ENCODE measurements around the gene TULP3.
"Not testable (repeated sequence)": the region's sequence is repeated elsewhere in the genome, so short reads cannot be mapped to it uniquely, and the experiment has no call there.

TULP3 gene, protein sequence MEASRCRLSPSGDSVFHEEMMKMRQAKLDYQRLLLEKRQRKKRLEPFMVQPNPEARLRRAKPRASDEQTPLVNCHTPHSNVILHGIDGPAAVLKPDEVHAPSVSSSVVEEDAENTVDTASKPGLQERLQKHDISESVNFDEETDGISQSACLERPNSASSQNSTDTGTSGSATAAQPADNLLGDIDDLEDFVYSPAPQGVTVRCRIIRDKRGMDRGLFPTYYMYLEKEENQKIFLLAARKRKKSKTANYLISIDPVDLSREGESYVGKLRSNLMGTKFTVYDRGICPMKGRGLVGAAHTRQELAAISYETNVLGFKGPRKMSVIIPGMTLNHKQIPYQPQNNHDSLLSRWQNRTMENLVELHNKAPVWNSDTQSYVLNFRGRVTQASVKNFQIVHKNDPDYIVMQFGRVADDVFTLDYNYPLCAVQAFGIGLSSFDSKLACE

DNA sequence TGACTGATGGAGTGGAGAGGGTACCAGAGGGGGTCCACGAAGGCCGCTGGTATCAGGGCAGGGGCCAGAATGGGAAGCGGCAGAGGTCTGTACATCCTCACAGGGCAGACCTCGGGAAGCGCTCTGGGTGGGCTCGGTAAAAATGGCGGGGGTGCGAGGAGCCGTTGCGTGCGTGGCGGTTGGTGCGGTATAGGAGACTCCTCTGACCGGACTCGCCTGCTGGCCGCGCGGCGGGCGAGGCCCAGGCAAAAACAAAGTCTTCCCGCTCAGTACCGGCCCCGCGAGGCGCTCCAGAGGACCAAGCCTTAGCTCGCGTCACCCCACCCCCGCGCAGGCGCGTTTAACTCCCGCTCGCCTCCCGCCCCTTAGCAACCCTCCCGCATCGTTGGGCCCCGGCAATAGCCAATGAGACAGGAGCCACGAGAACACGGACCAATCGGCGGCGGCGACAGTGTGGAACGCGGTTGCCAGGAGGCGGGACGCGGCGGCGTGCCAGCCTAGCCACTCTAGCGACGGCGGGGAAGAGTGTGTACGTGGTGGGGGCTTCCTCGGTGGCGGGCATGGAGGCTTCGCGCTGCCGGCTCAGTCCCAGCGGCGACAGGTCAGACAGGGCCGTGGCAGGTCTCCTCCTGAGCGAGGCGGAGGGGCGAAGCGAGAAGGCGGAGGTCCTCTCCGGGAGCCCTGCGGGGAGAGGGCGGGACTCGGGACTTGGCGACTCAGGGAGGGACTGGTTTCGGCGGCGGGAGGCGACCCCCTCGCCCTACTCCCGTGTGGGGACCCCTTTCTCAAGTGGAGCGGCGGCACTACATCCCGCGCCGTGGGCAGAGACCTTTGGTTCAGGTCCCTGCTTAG is at the start of gene TULP3:
Gene TULP3 (plus strand): TSS at position 504 of the 852 bp plus-strand sequence. CDS start 57 bp downstream, at position 561.
- peak; percentile 98 for DNase-seq

DNA sequence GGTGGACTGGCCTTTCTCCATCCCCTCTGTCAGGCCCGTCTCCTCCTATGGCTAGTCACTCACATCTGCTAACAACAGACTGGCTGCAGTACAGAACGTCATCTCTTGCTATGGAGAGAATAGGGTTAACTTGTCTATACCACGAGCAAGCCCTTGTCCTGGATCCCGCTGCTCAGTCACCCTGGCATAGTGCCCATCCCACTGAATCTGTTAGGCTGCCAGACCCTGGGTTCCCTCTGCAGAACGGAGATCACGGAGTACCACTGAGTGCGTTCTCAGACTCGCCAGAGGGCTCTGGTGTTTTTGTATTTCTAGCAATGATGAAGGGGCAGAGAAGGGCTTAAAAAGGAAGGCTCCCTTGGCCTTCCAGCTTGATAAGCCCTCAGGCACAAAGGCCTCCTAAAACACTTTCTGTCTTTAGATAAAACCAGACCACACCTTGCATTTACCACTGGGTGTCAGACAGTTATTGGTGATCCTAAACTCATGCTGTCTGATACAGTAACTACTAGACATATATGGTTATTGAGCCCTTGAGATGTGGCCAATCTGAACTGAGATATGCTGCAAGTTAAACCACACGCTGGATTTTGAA is 49.5 kb upstream of the TULP3 start:
- no peak for DNase-seq

DNA sequence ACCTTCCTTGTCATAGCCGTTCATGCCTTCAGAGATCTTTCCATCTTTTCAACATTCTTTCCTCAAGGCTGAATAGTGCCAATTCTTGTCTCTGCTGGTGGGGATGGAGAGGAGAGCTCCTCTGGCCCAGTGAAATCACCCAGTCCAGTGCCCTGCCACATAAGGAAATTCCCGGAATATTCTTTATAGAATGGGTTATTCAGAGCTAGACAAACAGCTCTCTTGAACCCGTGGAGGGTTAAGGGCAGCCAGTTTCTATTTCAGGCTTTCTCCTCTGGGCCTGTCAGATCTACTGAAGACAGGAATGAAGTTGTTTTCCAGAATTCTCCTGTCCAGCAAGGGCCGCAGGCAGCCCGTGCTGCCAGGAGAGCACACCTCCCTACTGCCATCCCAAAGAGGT is 47.7 kb upstream of the TULP3 start:
- DNase-seq = no peak

GRCh38 chr12:2844786-2845185 is 45.9 kb upstream of the TULP3 start:
- no peak for DNase-seq

DNA sequence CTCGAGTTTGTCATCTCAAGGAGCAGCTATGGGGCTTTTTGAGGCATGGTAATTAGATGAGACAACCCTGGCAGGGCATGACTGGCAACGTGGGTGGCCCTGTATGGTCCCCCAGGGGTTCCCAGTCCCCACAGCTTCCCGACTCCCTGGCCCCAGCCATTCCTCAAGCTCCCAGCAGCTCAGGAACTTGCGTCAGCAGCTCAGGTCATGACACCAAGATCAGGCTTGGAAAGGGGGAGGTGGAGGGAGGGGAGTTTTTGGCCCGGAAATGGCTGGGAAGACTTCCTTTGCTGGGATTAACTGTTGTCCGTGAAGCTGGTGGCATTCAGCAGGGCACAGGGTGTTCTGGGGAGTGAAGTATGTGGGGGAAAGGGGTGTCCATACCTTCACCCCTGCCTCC is 45.4 kb upstream of the TULP3 start:
- no peak for DNase-seq

GRCh38 chr12:2851931-2852330 is 38.8 kb upstream of the TULP3 start:
- no peak for DNase-seq

DNA sequence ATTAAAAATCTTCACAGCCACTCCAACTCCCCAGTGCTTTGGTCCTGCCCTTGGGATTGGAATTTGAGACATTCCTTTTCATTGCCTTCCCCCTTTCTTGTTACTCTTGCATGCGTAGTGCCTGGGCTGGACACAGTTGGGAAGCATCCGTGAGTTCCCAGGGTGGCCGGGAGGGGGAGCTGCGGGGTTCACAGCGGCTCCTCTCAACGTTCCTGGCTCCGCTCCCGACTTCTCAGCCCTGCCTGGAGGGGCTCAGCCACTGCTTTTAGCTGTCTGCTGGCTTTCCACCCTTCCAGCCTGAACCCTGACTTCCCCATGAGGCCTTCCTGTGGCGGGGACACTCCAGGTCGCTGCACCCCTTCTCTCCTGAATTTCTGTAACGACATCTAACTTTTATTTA is 37.1 kb upstream of the TULP3 start:
- DNase-seq = peak; percentile 75

GRCh38 chr12:2854669-2855453 is 35.8 kb upstream of the TULP3 start:
- no peak for DNase-seq

DNA sequence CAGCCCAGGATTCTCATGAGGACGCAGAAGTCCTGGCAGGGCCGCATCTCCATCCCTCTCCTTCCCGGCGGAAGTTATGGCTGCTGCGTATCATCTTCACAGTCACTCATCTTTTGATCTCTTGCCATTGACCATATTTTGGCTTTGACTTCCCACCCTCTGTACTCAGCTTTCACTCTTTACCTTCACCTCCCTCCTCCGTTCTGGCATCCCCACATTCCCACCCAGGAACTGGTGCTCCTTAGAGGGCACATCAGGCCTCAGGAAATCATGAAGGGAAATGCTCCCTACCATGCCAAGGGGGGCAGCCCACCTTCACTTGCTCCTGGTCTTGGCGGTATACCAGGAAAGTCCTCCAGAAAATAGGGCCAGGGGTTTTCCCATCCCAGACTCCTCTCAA is 35.1 kb upstream of the TULP3 start:
- DNase-seq = no peak

DNA sequence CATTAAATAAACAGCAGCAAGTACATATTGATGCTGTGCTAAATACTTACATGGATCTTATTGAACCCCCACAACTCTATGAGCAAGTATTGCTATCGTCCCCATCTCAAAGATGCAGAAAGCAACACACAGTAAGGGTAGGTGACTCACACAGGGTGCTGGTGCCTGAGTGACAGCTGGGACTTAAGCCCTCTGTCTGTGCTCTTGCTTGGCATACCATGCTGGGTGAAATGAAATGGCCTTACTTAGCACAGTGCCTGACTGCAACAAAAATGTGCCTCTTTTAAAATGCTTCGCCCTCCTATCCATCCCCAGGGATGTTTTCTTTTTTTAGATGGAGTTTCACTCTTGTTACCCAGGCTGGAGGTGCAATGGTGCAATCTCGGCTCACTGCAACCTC is 34.6 kb upstream of the TULP3 start:
- DNase-seq = no peak

GRCh38 chr12:2857021-2857431 is 33.7 kb upstream of the TULP3 start, which contains the start of gene TEX52:
Gene TEX52 (minus strand): TSS chr12:2857039. CDS start chr12:2857026, 13 bp downstream.
- DNase-seq = no peak

GRCh38 chr12:2857576-2857975 is 33.1 kb upstream of the TULP3 start:
- DNase-seq = no peak

GRCh38 chr12:2858334-2858733 is 32.4 kb upstream of the TULP3 start:
- DNase-seq = no peak

GRCh38 chr12:2858944-2859421 is 31.7 kb upstream of the TULP3 start:
- no peak for DNase-seq

DNA sequence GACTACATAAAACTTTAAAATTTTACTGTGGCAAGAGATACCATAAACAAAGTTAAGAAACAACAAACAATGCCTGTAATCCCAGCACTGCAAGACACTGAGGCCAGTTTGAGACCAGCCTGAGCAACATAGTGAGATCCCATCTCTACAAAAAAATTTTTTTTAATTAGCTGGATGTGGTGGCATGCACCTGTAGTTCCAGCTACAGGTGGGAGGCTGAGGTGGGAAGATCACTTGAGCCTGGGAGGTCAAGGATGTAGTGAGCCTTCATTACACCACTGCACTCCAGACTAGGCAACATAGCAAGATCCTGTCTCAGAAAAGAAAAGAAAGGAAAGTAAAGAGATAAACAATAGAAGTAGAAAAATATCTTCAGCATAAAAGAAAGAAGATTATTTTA is 30.5 kb upstream of the TULP3 start:
- no peak for DNase-seq

- DNase-seq = no peak
Measured at GRCh38 chr12:2862876-2863275, 27.8 kb upstream of the TULP3 start.

GRCh38 chr12:2863402-2863801 is 27.3 kb upstream of the TULP3 start:
- DNase-seq = not testable (repeated sequence)

GRCh38 chr12:2864198-2864597 is 26.5 kb upstream of the TULP3 start:
- DNase-seq = no peak

DNA sequence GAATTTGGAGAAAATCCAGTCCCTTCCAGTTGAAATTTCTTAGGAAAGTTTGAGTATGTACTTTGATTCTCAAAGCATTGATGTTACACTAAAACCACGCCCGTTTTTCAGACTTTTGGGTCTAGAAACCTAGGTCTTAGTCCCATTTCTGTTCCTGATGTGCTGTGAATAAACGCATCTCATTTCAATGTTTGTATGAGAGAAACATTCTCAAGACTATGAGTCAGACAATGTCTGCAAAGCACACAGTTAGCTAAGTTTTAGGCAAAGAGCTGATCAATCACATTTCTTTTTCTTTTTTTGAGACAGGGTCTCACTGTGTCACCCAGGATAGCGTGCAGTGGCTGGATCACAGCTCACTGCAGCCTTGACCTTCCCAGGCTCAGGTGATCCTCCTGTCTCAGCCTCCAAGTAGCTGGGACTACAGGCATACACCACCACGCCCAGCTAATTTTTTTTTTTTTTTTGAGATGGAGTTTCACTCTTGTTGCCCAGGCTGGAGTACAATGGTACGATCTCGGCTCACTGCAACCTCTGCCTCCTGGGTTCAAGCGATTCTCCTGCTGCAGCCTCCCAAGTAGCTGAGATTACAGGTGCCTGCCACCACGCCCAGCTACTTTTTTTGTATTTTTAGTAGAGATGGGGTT is 21.6 kb upstream of the TULP3 start:
- not testable (repeated sequence) for DNase-seq

- DNase-seq = no peak
Measured at GRCh38 chr12:2876431-2877046, 14.2 kb upstream of the TULP3 start.

Measured in activated CD8-positive, alpha-beta memory T cell treated with anti-CD3 and anti-CD28 coated beads for 24 hours (primary cell).